Endometrial microvascular endothelial cells (primary cell): Measurements from ENCODE around the gene TTC22. TPM values are rescaled to one million over a fixed set of nuclear protein-coding genes. Genes with fewer than 3 reads are reported as not detected.

Source experiments
- in situ Hi-C: cut with HindIII; loops from 2 replicates; pipeline ENCODE4 v1.10.0; 2017; ENCODE audit warnings: low sequenced_read_pairs, low pct_unique_long_range_greater_than_20kb; ENCODE audit errors: inconsistent ontology term
- total RNA-seq: library from RNA; depleted of rRNA; stranded (reverse); fragments of >200 nt; gene quantifications from one replicate; pipeline ENCODE4 v1.2.3, GENCODE V29; 2015; ENCODE audit errors: inconsistent ontology term

Gene TTC22
- total RNA-seq, 1 donor from 2014 or later, result not detected

- in situ Hi-C loops, result no loop called here
Observed at GRCh38 chr1:54811739-54812655, 10.9 kb upstream of the TTC22 start.

- in situ Hi-C loops, result no loop called here
Observed at GRCh38 chr1:54811066-54811465, 9.9 kb upstream of the TTC22 start.

GRCh38 chr1:54810153-54810942 lies 9.2 kb upstream of the TTC22 start:
- in situ Hi-C loops, result no loop called here

GRCh38 chr1:54809496-54810074 lies 8.5 kb upstream of the TTC22 start:
- in situ Hi-C loops, result no loop called here

GRCh38 chr1:54808443-54809207 lies 7.5 kb upstream of the TTC22 start:
- in situ Hi-C loops, result no loop called here

GRCh38 chr1:54807756-54808155 lies 6.6 kb upstream of the TTC22 start:
- in situ Hi-C loops, result no loop called here

GRCh38 chr1:54806931-54807611 lies 5.9 kb upstream of the TTC22 start:
- in situ Hi-C loops, result no loop called here

- in situ Hi-C loops, result no loop called here
Observed at GRCh38 chr1:54805981-54806381, 4.9 kb upstream of the TTC22 start.

- in situ Hi-C loops, result no loop called here
Observed at GRCh38 chr1:54805466-54805865, 4.3 kb upstream of the TTC22 start.

- in situ Hi-C loops, result no loop called here
Observed at GRCh38 chr1:54804471-54805132, 3.5 kb upstream of the TTC22 start.

- in situ Hi-C loops, result no loop called here
Observed at GRCh38 chr1:54803761-54804470, 2.8 kb upstream of the TTC22 start.

- in situ Hi-C loops, result no loop called here
Observed at GRCh38 chr1:54800041-54800898, 853 bp downstream of the TTC22 start.

- in situ Hi-C loops, result no loop called here
Observed at GRCh38 chr1:54798769-54799641, 2.1 kb downstream of the TTC22 start.

GRCh38 chr1:54798206-54798605 lies 2.9 kb downstream of the TTC22 start:
- in situ Hi-C loops, result no loop called here

GRCh38 chr1:54796902-54797301 lies 4.2 kb downstream of the TTC22 start:
- in situ Hi-C loops, result no loop called here
